IMR-90 (cell line): ENCODE data around the gene CPN1. TPM values are rescaled to one million over a fixed set of nuclear protein-coding genes. Genes with fewer than 3 reads are reported as not detected.
A peak's percentile ranks its signal among the peaks of the same experiment; 100 is the strongest.

Experiments
- ATAC-seq: fragments of 200-7000 bp; cut with Tn5 transposase; 2 replicates; pipeline ENCODE4 v1.9.1; 2020; ENCODE audit warnings: low read depth, mild to moderate bottlenecking, moderate library complexity
- BruUV-seq: library from RNA; stranded (reverse); fragments of 400-500 nt; replicated peaks from 2 replicates; lab custom pipeline; 2021; lab: Mats Ljungman, UMichigan
- CTCF ChIA-PET: fragments of 300-600 bp; formaldehyde crosslinking; extraction: SDS; loops from one replicate; lab custom pipeline; 2021; ENCODE audit warnings: antibody characterized with exemption; lab: Yijun Ruan, JAX
- POLR2A ChIA-PET: fragments of 300-600 bp; sonication (Branson Sonifier 250); formaldehyde crosslinking; loops from one replicate; lab custom pipeline; 2022; ENCODE audit warnings: antibody characterized with exemption; ENCODE audit not compliant: unreplicated experiment; lab: Charles Lee
- DNase-seq: peaks from one replicate; pipeline ENCODE4 v3.0.0; 2013
- H2AFZ ChIP-seq: replicated peaks from 2 replicates; pipeline ENCODE3; 2013; ENCODE audit warnings: low read length, mild to moderate bottlenecking; ENCODE audit not compliant: poor library complexity
- H2AK5ac ChIP-seq: 2 replicates; pipeline ENCODE4 v1.6.1; 2013; ENCODE audit warnings: low read depth, low read length, inconsistent platforms
- H2AK9ac ChIP-seq: replicated peaks from 2 replicates; pipeline ENCODE3; 2013; ENCODE audit warnings: mild to moderate bottlenecking, low read depth, low read length, moderate library complexity; ENCODE audit not compliant: poor library complexity
- H2BK120ac ChIP-seq: 2 replicates; pipeline ENCODE4 v1.6.1; 2013; ENCODE audit warnings: low read depth, low read length, inconsistent platforms
- H2BK15ac ChIP-seq: 3 replicates; pipeline ENCODE4 v1.6.1; 2013; ENCODE audit warnings: low read depth, low read length, inconsistent platforms
- H2BK20ac ChIP-seq: 2 replicates; pipeline ENCODE4 v1.6.1; 2013; ENCODE audit warnings: low read depth, mild to moderate bottlenecking, inconsistent platforms, low read length, moderate library complexity
- H2BK5ac ChIP-seq: 2 replicates; pipeline ENCODE4 v1.6.1; 2013; ENCODE audit warnings: mild to moderate bottlenecking, low read depth, low read length, inconsistent platforms; ENCODE audit not compliant: poor library complexity, severe bottlenecking
- H3K14ac ChIP-seq: replicated peaks from 2 replicates; pipeline ENCODE4 v1.6.1; 2013; ENCODE audit warnings: low read depth, low read length, inconsistent platforms
- H3K18ac ChIP-seq: 2 replicates; pipeline ENCODE4 v1.6.1; 2013; ENCODE audit warnings: low read depth, low read length, control low read depth
- H3K23ac ChIP-seq: 2 replicates; pipeline ENCODE4 v1.6.1; 2013; ENCODE audit warnings: low read depth, low read length, inconsistent platforms
- H3K27ac ChIP-seq: 2 replicates; pipeline ENCODE4 v1.5.1; 2013; ENCODE audit warnings: mild to moderate bottlenecking, control low read depth, low read length; ENCODE audit not compliant: insufficient read depth
- H3K27me3 ChIP-seq: 2 replicates; pipeline ENCODE4 v1.6.1; 2013; ENCODE audit warnings: low read length; ENCODE audit not compliant: control insufficient read depth, insufficient read depth
- H3K36me3 ChIP-seq: 2 replicates; pipeline ENCODE4 v1.6.1; 2013; ENCODE audit warnings: low read length, mixed read lengths; ENCODE audit not compliant: control insufficient read depth, insufficient read depth
- H3K4ac ChIP-seq: 2 replicates; pipeline ENCODE4 v1.6.1; 2013; ENCODE audit warnings: low read depth, low read length, inconsistent platforms
- H3K4me1 ChIP-seq: 2 replicates; pipeline ENCODE4 v1.6.1; 2013; ENCODE audit warnings: low read length, mixed read lengths; ENCODE audit not compliant: control insufficient read depth, insufficient read depth
- H3K4me2 ChIP-seq: 2 replicates; pipeline ENCODE4 v1.6.1; 2013; ENCODE audit warnings: low read depth, mild to moderate bottlenecking, control low read depth, low read length, moderate library complexity
- H3K4me3 ChIP-seq: 2 replicates; pipeline ENCODE4 v1.5.1; 2013; ENCODE audit warnings: low read depth, mild to moderate bottlenecking, control low read depth, low read length, moderate library complexity; ENCODE audit not compliant: insufficient read depth
- H3K56ac ChIP-seq: 2 replicates; pipeline ENCODE4 v1.6.1; 2013; ENCODE audit warnings: low read length, inconsistent platforms; ENCODE audit not compliant: insufficient read depth; ENCODE audit errors: extremely low read depth
- H3K79me1 ChIP-seq, 2 experiments: 2 replicates each; pipeline ENCODE4 v1.6.1; 2013; ENCODE audit warnings: low read length in 2 of 2, inconsistent platforms in 1 of 2, low read depth in 1 of 2
- H3K9ac ChIP-seq: 2 replicates; pipeline ENCODE4 v1.6.1; 2013; ENCODE audit warnings: low read depth, low read length, control low read depth
- H3K9me1 ChIP-seq: 2 replicates; pipeline ENCODE4 v1.6.1; 2013; ENCODE audit warnings: low read length, inconsistent platforms; ENCODE audit not compliant: insufficient read depth
- H3K9me3 ChIP-seq: 2 replicates; pipeline ENCODE4 v1.6.1; 2013; ENCODE audit warnings: low read length; ENCODE audit not compliant: control insufficient read depth, insufficient read depth
- H4K20me1 ChIP-seq: 2 replicates; pipeline ENCODE4 v1.6.1; 2013; ENCODE audit warnings: low read length, inconsistent platforms; ENCODE audit not compliant: insufficient read depth
- H4K5ac ChIP-seq: 2 replicates; pipeline ENCODE4 v1.6.1; 2013; ENCODE audit warnings: mild to moderate bottlenecking, low read depth, low read length, control low read depth
- H4K8ac ChIP-seq, 2 experiments: 2 replicates each; pipeline ENCODE4 v1.6.1; 2013; ENCODE audit warnings: low read depth in 2 of 2, low read length in 2 of 2, control low read depth in 1 of 2, inconsistent platforms in 1 of 2
- H4K91ac ChIP-seq: 2 replicates; pipeline ENCODE4 v1.6.1; 2013; ENCODE audit warnings: low read depth, low read length, inconsistent platforms; ENCODE audit not compliant: insufficient read depth
- BHLHE40 ChIP-seq: fragments of 150-350 bp; IDR thresholded peaks from 2 replicates; pipeline ENCODE4 v1.6.1; 2016; ENCODE audit warnings: mild to moderate bottlenecking, low read depth, low read length
- CEBPB ChIP-seq: IDR thresholded peaks from 2 replicates; pipeline ENCODE4 v1.6.1; 2012; ENCODE audit warnings: low read depth, low read length, improper control_type of control experiment
- FOS ChIP-seq: fragments of 150-350 bp; IDR thresholded peaks from 2 replicates; pipeline ENCODE4 v1.6.1; 2016; ENCODE audit warnings: low read depth, low read length
- RFX5 ChIP-seq: IDR thresholded peaks from 2 replicates; pipeline ENCODE4 v1.8.0; 2012; ENCODE audit warnings: low read depth, mild to moderate bottlenecking, low read length, moderate library complexity
- USF2 ChIP-seq: fragments of 150-350 bp; IDR thresholded peaks from 2 replicates; pipeline ENCODE4 v1.6.1; 2017; ENCODE audit warnings: mild to moderate bottlenecking, antibody characterized with exemption, low read length, low read depth
- WGBS, 2 experiments: methylation state at CpG; one replicate each; pipeline versions ENCODE4 v1.1.5 to v1.1.7; 2013; ENCODE audit warnings: missing lambda C conversion rate in 2 of 2; ENCODE audit not compliant: insufficient read length in 1 of 2; ENCODE audit errors: extremely low coverage in 2 of 2; 5-methylcytosine and 5-hydroxymethylcytosine counted together
- dilution Hi-C: fragments of 300-500 bp; cut with HindIII; formaldehyde crosslinking; loops from one replicate; pipeline ENCODE4 v1.14.3; 2018; ENCODE audit warnings: low sequenced_read_pairs; ENCODE audit not compliant: unreplicated experiment
- in situ Hi-C: fragments of 300-500 bp; cut with MboI; formaldehyde crosslinking; loops from 3 replicates; pipeline ENCODE4 v1.14.3; 2019; ENCODE audit warnings: low sequenced_read_pairs, inconsistent platforms, mixed read lengths
- intact Hi-C: fragments of 100-400 bp; cut with micrococcal nuclease; formaldehyde crosslinking; loops from 2 replicates; pipeline ENCODE4 v1.10.0; 2022
- polyA plus RNA-seq, 3 experiments: library from polyadenylated mRNA; depleted of rRNA; stranded (reverse); fragments of >200 nt; gene quantifications; 2 replicates each; pipeline ENCODE4 v1.2.3, GENCODE V29; 2012; ENCODE audit warnings: low replicate concordance in 1 of 3
- total RNA-seq: library from RNA; depleted of rRNA; stranded (reverse); fragments of >200 nt; gene quantifications from 2 replicates; pipeline ENCODE4 v1.2.3, GENCODE V29; 2012; rRNA removed

Gene CPN1
- total and polyA plus RNA-seq, 2 of the 4 experiments (the other 2 are of a cell fraction): not detected

- Histone ChIP-seq H3K18ac (no peak overlapping the region), H3K4me2 (peak overlapping the region; percentile 23; the same call in 1 of the 2 replicates), H4K5ac (no peak overlapping the region), H2AK9ac (no peak overlapping the region), H3K4me1 (peaks cover 11% of the 10 kb centered on the region), H4K20me1 (peaks cover 3% of the 10 kb centered on the region; the same call in 1 of the 2 replicates), H3K14ac (no peak overlapping the region), H2BK20ac (no peak overlapping the region), H3K23ac (no peak overlapping the region), H2BK15ac (no peak overlapping the region), H2BK5ac (peak overlapping the region; percentile 38), H2AK5ac (no peak overlapping the region), H3K27ac (no peak overlapping the region), H3K9me3 (no peaks in the 10 kb centered on the region), H3K4ac (no peak overlapping the region; the same call in 1 of the 2 replicates), H3K9me1 (peaks cover 6% of the 10 kb centered on the region), H3K4me3 (no peak overlapping the region), H3K27me3 (no peaks in the 10 kb centered on the region), H3K56ac (no peak overlapping the region), H3K9ac (no peak overlapping the region), H2BK120ac (no peak overlapping the region), H2AFZ (no peak overlapping the region), H3K79me1 (peaks cover 7 to 58% of the 10 kb centered on the region in 2 experiments), H4K91ac (no peak overlapping the region), H3K36me3 (peaks cover 2% of the 10 kb centered on the region; the same call in 1 of the 2 replicates), H4K8ac (no peak overlapping the region; a peak in 1 of 4 replicates)
- in situ Hi-C loops: no loop called here
- ATAC-seq: peak; percentile 87
- TF ChIP-seq BHLHE40 (peak; percentile 87), FOS (peak; percentile 21; the same call in 1 of the 2 replicates), USF2 (peak; percentile 93), RFX5 (no peak), CEBPB (no peak)
- intact Hi-C loops: no loop called here
- no TSS peak for BruUV-seq
- ChIA-PET CTCF (interaction anchor here (0.6 to 0.8 kb wide), 2 partner anchors 17 to 124 kb away, joined by 3 read pairs; no protein-coding TSS in a partner anchor), POLR2A (interaction anchor here (1.0 kb wide), 1 partner anchor 16 kb away, joined by 3 read pairs; the partner anchor contains the start of gene DNMBP)
- peak; percentile 95 for DNase-seq
- dilution Hi-C loops: no loop called here
- WGBS, 2 experiments: 100% methylated on average over 1 of the region's 8 CpGs; no CpG with 5 or more reads in 1 of the 2 experiments
These were observed 87.7 kb downstream of the CPN1 start for GRCh38 chr10:99993701-99994689.

Other genes starting within 250 kb of the CPN1 start
- 10.9 and 13.6 TPM in 2 replicates for gene DNMBP, start 71.9 kb downstream of the CPN1 start, total RNA-seq
- gene DNMBP, start 71.9 kb downstream of the CPN1 start, polyA plus RNA-seq (2012; rRNA removed): 13.6 and 14.3 TPM in 2 replicates
- 33.9 and 35.8 TPM in 2 replicates for gene ERLIN1, start 104.2 kb upstream of the CPN1 start, total RNA-seq
- gene ERLIN1, start 104.2 kb upstream of the CPN1 start, polyA plus RNA-seq (2012; rRNA removed): 28.1 and 31.5 TPM in 2 replicates
- 21.7 and 33.6 TPM in 2 replicates for gene CHUK, start 147.7 kb upstream of the CPN1 start, total RNA-seq
- 8.7 and 11.2 TPM in 2 replicates for gene CHUK, start 147.7 kb upstream of the CPN1 start, polyA plus RNA-seq (2012; rRNA removed)
- gene CWF19L1, start 185.8 kb upstream of the CPN1 start, total RNA-seq: 26.7 and 30.8 TPM in 2 replicates
- 8.8 and 10.2 TPM in 2 replicates for gene CWF19L1, start 185.8 kb upstream of the CPN1 start, polyA plus RNA-seq (2012; rRNA removed)
- gene BLOC1S2, start 204.8 kb upstream of the CPN1 start, total RNA-seq: 26.0 and 49.4 TPM in 2 replicates
- 24.3 and 28.9 TPM in 2 replicates for gene BLOC1S2, start 204.8 kb upstream of the CPN1 start, polyA plus RNA-seq (2012; rRNA removed)
- not detected in 2 replicates for gene PKD2L1, start 248.4 kb upstream of the CPN1 start, total RNA-seq
- not detected in 2 replicates for gene PKD2L1, start 248.4 kb upstream of the CPN1 start, polyA plus RNA-seq (2012; rRNA removed)